WTC11 (cell line): ENCODE measurements around the gene SLC25A12. TPM values are rescaled to one million over a fixed set of nuclear protein-coding genes. Genes with fewer than 3 reads are reported as not detected.

Experiments
- ATAC-seq: fragments of 200-7000 bp; cut with Tn5 transposase; 2 replicates; pipeline ENCODE4 v1.10.0; 2021; ENCODE audit warnings: mild to moderate bottlenecking, moderate library complexity
- CTCF ChIA-PET: fragments of 300-600 bp; sonication (Branson Sonifier 250); formaldehyde crosslinking; loops from one replicate; lab custom pipeline; 2021; ENCODE audit warnings: antibody characterized with exemption; lab: Charles Lee
- POLR2A ChIA-PET: fragments of 350-600 bp; sonication (Branson Sonifier 250); formaldehyde crosslinking; loops from one replicate; lab custom pipeline; 2021; ENCODE audit warnings: antibody characterized with exemption; lab: Charles Lee
- DNase-seq: peaks from one replicate; pipeline ENCODE4 v3.0.0; 2021; ENCODE audit warnings: low spot score
- H3K27ac Mint-ChIP-seq: 2 replicates; pipeline ENCODE4 v1.8.0; 2021; ENCODE audit warnings: mixed read lengths
- H3K27me3 Mint-ChIP-seq: 2 replicates; pipeline ENCODE4 v1.8.0; 2021; ENCODE audit warnings: low read depth, mild to moderate bottlenecking, moderate library complexity, mixed read lengths
- H3K36me3 Mint-ChIP-seq: 2 replicates; pipeline ENCODE4 v1.8.0; 2021; ENCODE audit warnings: mixed read lengths
- H3K4me1 Mint-ChIP-seq: 2 replicates; pipeline ENCODE4 v1.8.0; 2022; ENCODE audit warnings: mixed read lengths
- H3K4me3 Mint-ChIP-seq: 2 replicates; pipeline ENCODE4 v1.8.0; 2021; ENCODE audit warnings: mild to moderate bottlenecking, moderate library complexity, mixed read lengths
- H3K9me3 Mint-ChIP-seq: 2 replicates; pipeline ENCODE4 v1.8.0; 2021; ENCODE audit warnings: mixed read lengths
- ATF2 ChIP-seq: sonication (generic); formaldehyde crosslinking; IDR thresholded peaks from 2 replicates; pipeline ENCODE4 v1.8.1; 2022; ENCODE audit warnings: low read depth, missing genetic modification reagents, borderline replicate concordance
- FOXP1 ChIP-seq: sonication (generic); formaldehyde crosslinking; IDR thresholded peaks from 2 replicates; pipeline ENCODE4 v1.8.0; 2022; ENCODE audit warnings: missing genetic modification reagents, mild to moderate bottlenecking, moderate library complexity, borderline replicate concordance
- GABPB1 ChIP-seq: sonication (generic); formaldehyde crosslinking; IDR thresholded peaks from 2 replicates; pipeline ENCODE4 v1.8.1; 2023; ENCODE audit warnings: mild to moderate bottlenecking, missing genetic modification reagents
- GTF2I ChIP-seq: fragments of 250-450 bp; sonication (Bioruptor Pico); conservative IDR thresholded peaks from 2 replicates; pipeline ENCODE4 v1.4.0; 2021; ENCODE audit warnings: mild to moderate bottlenecking
- HMGXB4 ChIP-seq: sonication (generic); formaldehyde crosslinking; IDR thresholded peaks from 2 replicates; pipeline ENCODE4 v1.8.1; 2023; ENCODE audit warnings: mild to moderate bottlenecking, moderate library complexity, missing genetic modification reagents
- IRF2 ChIP-seq: sonication (generic); formaldehyde crosslinking; IDR thresholded peaks from 2 replicates; pipeline ENCODE4 v1.8.0; 2022; ENCODE audit warnings: low read depth, missing genetic modification reagents, borderline replicate concordance
- MAX ChIP-seq: sonication (generic); formaldehyde crosslinking; IDR thresholded peaks from 2 replicates; pipeline ENCODE4 v1.8.0; 2022; ENCODE audit warnings: mild to moderate bottlenecking, missing genetic modification reagents
- NR2C2 ChIP-seq: sonication (generic); formaldehyde crosslinking; IDR thresholded peaks from 2 replicates; pipeline ENCODE4 v1.8.0; 2022; ENCODE audit warnings: mild to moderate bottlenecking, missing genetic modification reagents
- OVOL2 ChIP-seq: fragments of 250-450 bp; sonication (Bioruptor Pico); IDR thresholded peaks from 2 replicates; pipeline ENCODE4 v1.9.0; 2021; ENCODE audit warnings: mild to moderate bottlenecking, borderline replicate concordance
- PRRX2 ChIP-seq: fragments of 250-450 bp; sonication (Bioruptor Pico); IDR thresholded peaks from 2 replicates; pipeline ENCODE4 v1.8.0; 2021; ENCODE audit warnings: mild to moderate bottlenecking
- RELA ChIP-seq: sonication (generic); formaldehyde crosslinking; IDR thresholded peaks from 2 replicates; pipeline ENCODE4 v1.8.1; 2022; ENCODE audit warnings: missing genetic modification reagents, mild to moderate bottlenecking, borderline replicate concordance
- ZBTB43 ChIP-seq: sonication (generic); formaldehyde crosslinking; IDR thresholded peaks from 2 replicates; pipeline ENCODE4 v1.8.1; 2023; ENCODE audit warnings: mild to moderate bottlenecking, missing genetic modification reagents
- total RNA-seq: library from RNA; stranded (reverse); gene quantifications from 3 replicates; pipeline ENCODE4 v1.2.3, GENCODE V29; 2021

Gene SLC25A12
- total RNA-seq, 1 experiment from 2014 or later = 9.0 TPM

- no peak for TF ChIP-seq GTF2I
- no peak for TF ChIP-seq OVOL2 (CRISPR knock-in tag)
- no peak for TF ChIP-seq IRF2 (CRISPR knock-in tag)
- no peak for TF ChIP-seq PRRX2 (CRISPR knock-in tag)
- TF ChIP-seq, all 79 proteins: peak for 0
Measured at GRCh38 chr2:171893196-171893823, 734 bp downstream of the SLC25A12 start (continued).

- CTCF ChIA-PET = no interaction called here
- no peaks in the 10 kb centered on the region for H3K9me3 Mint-ChIP-seq
- TF ChIP-seq RELA (CRISPR knock-in tag) (no peak), FOXP1 (CRISPR knock-in tag) (no peak), GABPB1 (CRISPR knock-in tag) (peak; percentile 89), ZBTB43 (CRISPR knock-in tag) (no peak)
- TF ChIP-seq, all 79 proteins: peak for 1
- Mint-ChIP-seq H3K36me3 (no peaks in the 10 kb centered on the region; the same call in 1 of the 2 replicates), H3K4me1 (peaks cover 11% of the 10 kb centered on the region), H3K27me3 (no peaks in the 10 kb centered on the region), H3K27ac (no peak overlapping the region), H3K4me3 (no peak overlapping the region)
- DNase-seq (no peak), ATAC-seq (no peak)
- POLR2A ChIA-PET = no interaction called here
Measured at GRCh38 chr2:171889808-171890207, 4.2 kb downstream of the SLC25A12 start.

- ChIA-PET CTCF (no interaction called here), POLR2A (no interaction called here)
- Mint-ChIP-seq H3K36me3 (no peaks in the 10 kb centered on the region; the same call in 1 of the 2 replicates), H3K27ac (no peak overlapping the region), H3K4me1 (peaks cover 7% of the 10 kb centered on the region), H3K9me3 (no peaks in the 10 kb centered on the region), H3K27me3 (no peaks in the 10 kb centered on the region), H3K4me3 (no peak overlapping the region)
- ATAC-seq (no peak), DNase-seq (no peak)
- TF ChIP-seq MAX (CRISPR knock-in tag) (no peak), HMGXB4 (CRISPR knock-in tag) (no peak), ATF2 (CRISPR knock-in tag) (no peak), NR2C2 (CRISPR knock-in tag) (no peak)
- TF ChIP-seq, all 79 proteins: peak for 0
Measured at GRCh38 chr2:171889333-171889732, 4.7 kb downstream of the SLC25A12 start.

GRCh38 chr2:171883275-171883893 lies 10.7 kb downstream of the SLC25A12 start:
- no peaks in the 10 kb centered on the region for H3K36me3 Mint-ChIP-seq
- ChIA-PET POLR2A (interaction anchor here (0.9 kb wide), 2 partner anchors 11 to 219 kb away, joined by 3 to 7 read pairs; partner anchors contain the start of genes DLX2 and SLC25A12), CTCF (no interaction called here)
- no peaks in the 10 kb centered on the region for H3K4me1 Mint-ChIP-seq
- ATAC-seq (peak; percentile 44; the same call in 1 of the 2 replicates), DNase-seq (no peak)
- no peak for TF ChIP-seq OVOL2 (CRISPR knock-in tag)
- H3K9me3 Mint-ChIP-seq = no peaks in the 10 kb centered on the region
- no peak overlapping the region for H3K4me3 Mint-ChIP-seq
- H3K27ac Mint-ChIP-seq = no peak overlapping the region
- H3K27me3 Mint-ChIP-seq = no peaks in the 10 kb centered on the region
